ENCODE measurements around the gene SAPCD1. TPM values are rescaled to one million over a fixed set of nuclear protein-coding genes. Genes with fewer than 3 reads are reported as not detected.

Gene SAPCD1
- 13.0 and 13.2 TPM in 2 replicates for total RNA-seq (2014; rRNA removed; shearing (Covaris generic))

DNA sequence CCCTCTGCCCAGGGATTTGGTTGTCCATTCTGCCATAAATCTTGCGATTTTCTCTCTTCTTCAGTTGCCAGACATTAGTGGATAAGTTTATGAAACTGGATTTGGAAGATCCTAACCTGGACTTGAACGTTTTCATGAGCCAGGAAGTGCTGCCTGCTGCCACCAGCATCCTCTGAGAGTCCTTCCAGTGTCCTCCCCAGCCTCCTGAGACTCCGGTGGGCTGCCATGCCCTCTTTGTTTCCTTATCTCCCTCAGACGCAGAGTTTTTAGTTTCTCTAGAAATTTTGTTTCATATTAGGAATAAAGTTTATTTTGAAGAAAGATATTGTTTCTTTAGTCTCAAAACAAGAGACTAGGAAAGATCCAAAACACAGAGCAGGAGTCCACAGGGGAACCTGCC is at the start of gene SAPCD1:
TSS of gene SAPCD1 (plus strand) at position 301 of the 400 bp plus-strand sequence. CDS start 399 bp downstream, outside the sequence.

DNA sequence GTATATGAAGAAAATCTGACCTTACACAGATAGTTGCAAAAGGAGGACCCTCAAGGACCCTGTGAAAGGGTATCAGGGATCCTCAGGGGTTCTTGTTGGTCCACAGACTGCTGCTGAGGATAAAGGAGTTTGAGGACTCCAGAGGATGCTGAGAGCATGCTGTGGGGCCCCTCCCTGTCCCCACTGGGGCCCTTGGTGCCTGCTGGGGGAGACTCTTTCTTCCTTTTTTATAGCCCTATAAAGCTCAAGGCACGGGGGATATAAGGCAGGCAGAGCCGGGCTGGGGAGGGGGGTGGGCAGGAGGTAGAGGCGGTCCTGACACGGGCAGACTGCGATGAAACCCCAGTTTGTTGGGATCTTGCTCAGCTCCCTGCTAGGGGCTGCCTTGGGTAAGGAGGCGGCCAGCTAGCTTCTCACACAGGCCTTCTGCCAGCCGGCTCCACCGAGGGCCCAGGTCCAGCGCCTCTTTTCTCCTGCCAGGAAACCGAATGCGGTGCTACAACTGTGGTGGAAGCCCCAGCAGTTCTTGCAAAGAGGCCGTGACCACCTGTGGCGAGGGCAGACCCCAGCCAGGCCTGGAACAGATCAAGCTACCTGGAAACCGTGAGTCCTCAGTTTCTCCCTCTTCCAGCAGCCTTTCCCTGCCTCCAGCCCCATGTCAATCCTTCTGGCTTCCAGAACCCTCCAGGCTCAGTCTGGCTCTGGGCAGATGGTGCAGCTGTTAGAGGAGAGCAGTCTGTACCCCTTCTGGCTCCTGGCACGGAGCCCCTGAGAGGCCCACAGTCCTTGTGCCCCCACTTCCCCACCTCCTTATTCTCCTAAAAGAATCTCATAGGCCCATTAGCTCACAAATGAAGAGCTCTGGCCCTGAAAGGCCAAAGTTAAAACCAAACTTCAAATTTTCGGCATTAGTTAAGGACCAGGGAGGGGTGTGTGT is 47.2 kb upstream of the SAPCD1 start, which contains the start of gene LY6G6D:
TSS of gene LY6G6D (plus strand) at position 327 of the 937 bp plus-strand sequence. CDS start at position 335, 8 bp downstream.

DNA sequence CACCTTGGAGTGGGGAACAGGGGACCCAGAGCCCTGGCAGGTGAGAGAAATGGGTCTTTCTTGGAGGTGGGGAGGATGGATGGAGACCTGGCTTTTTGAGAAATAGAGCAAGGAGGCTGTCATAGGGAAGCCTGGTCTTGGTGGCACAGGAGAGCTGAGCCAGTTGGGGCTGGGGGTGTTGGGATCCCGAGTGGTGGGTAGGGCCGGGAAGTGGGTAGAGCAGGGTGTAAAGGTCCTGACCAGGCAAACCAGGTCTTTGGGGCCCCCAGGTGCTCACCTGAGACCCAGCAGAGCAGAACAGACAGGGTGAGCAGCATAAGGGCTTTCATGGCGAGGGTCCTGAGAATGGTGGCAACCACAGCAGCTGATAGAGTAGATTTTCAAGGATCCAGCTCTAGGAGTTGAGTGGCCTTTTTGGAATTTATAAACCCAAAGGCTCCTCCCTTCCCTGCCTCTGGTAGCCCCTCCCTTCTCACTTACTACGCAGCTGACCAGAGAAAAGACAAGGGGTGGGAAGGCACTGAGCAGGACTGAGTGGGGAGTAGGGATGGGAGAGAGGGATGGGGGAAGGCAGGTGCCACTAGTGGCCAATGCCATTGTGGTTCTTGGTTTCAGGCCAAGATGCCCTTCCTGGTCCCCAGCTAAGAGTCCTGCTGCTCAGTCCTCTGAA is 41.0 kb upstream of the SAPCD1 start, which contains the start of gene LY6G6C:
TSS of gene LY6G6C (minus strand) at position 396 of the 670 bp plus-strand sequence. CDS start at position 329, 67 bp downstream.

DNA sequence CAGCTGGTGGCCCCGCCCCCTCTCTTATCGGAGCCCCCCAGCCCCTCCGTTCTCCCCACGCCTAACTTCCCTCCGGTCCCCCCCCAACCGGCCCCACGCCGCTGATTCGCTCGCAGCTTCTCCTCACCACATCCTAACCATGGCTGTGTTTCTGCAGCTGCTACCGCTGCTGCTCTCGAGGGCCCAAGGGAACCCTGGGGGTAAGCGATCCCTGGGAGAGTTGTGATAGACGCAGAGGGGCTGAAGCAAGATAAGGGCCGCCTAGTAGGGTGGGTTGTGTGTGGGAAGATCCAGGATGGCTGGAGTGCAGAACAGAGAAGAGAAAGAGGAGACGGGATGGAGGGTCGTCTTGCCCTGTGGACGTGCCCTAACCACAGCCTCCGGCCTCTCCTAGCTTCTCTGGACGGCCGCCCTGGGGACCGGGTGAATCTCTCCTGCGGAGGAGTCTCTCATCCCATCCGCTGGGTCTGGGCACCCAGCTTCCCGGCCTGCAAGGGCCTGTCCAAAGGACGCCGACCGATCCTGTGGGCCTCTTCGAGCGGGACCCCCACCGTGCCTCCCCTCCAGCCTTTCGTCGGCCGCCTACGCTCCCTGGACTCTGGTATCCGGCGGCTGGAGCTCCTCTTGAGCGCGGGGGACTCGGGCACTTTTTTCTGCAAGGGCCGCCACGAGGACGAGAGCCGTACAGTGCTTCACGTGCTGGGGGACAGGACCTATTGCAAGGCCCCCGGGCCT is 39.0 kb upstream of the SAPCD1 start, which contains the start of gene MPIG6B:
TSS of gene MPIG6B (plus strand) at position 129 of the 735 bp plus-strand sequence. CDS start at position 140, 11 bp downstream.

DNA sequence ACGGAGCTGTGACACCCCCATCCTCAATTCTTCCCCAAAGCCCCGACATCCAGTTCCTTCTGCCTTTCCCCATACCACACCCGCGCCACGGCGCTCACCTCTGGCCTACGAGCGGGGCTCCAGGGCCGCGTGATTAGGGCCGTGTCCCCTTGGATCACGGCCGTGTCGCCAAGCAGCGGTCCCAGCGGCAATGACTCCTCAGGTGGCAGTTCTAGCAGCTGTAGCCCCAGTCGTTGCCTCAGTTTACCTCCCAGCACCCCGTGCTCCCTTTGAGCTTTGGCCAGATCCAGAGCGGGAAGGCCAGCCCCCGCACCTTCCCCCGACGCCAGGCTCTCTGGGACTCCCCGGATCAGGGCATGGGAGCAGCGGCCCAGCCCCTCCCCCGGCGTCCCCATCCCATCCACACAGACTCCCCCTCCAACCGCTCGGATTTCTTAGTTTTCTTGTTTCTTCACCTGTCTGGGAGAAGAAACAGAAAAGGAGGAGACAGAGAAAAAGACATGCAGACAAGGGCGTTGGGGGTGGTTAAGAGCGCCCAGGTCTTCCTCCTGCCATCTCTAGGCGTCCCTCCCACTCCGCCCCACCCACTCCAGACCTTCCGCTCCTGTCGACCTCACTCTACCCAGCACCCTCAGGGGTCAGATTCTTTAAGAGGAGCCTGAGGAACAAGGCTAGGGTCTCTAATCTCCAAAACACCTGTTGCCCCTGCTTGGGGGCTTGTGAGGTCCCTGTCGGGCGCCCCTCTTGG is 33.5 kb upstream of the SAPCD1 start, which contains the start of gene DDAH2:
TSS of gene DDAH2 (minus strand) at position 533 of the 748 bp plus-strand sequence. CDS start at position 395, 138 bp downstream.

DNA sequence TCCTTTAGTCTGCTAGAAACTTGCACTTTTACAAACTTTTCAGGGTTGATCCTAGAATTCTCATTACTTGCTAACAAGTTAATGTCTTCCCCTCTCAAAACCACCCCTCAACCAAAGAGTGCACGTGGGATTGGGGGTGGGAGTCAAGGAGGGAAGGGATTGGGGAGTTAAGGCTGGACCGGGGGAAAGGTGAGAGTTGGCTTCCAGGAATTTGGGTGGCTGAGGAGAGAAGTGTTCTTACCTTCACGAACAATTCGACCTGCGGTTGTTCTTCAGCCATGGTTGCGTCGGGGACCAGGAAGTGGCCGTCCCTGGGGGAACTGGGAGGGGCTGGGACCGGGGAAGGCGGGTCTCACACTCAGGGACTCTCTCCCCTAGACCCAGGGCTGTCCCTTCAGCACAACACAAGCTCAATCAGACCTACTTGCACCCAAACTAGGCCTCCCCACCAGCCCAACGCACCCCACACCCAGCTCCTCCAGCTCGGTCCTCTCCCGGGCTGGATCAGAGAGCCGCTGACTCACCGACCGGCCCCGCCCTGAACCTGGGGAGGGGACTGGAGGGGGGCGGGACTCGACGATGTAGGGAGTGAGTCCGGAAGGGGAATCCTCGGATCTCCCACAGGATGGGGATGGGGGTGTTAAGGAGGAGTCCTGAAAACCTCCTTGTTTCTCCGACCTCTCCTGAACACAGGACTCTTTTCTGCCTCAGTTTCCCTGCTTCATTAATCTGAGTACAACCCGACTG is 26.3 kb upstream of the SAPCD1 start, which contains the start of gene CLIC1:
TSS of gene CLIC1 (minus strand) at position 510 of the 747 bp plus-strand sequence. CDS start at position 280, 230 bp downstream.

DNA sequence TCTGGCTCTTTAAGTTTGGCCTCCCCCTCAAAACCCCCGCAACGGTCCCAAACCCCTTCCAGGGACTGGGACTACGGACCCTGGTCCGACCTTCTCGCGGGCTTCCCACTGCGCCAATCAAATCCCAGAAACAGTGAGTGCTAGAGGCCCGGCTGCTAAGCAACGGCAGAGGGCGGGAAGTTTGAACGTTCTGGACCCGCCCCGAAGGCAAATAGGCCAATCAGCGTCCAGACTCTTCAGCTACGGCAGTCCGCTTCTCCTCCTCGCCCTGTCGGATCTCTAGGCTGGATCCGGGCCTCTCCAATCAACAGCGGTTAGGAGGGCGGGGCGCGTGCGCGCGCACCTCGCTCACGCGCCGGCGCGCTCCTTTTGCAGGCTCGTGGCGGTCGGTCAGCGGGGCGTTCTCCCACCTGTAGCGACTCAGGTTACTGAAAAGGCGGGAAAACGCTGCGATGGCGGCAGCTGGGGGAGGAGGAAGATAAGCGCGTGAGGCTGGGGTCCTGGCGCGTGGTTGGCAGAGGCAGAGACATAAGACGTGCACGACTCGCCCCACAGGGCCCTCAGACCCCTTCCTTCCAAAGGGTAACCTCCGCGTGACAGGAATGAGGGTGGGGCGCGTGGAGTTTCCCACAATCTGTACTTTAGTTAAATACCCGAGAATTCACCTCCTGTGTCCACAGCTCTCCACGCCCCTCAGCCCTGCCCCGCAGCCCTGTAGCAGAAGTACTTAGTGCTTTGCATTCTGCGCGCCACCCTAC is 22.6 kb upstream of the SAPCD1 start, which contains the start of gene MSH5:
TSS of gene MSH5 (plus strand) at position 367 of the 758 bp plus-strand sequence. CDS start 462 bp downstream, outside the sequence.

DNA sequence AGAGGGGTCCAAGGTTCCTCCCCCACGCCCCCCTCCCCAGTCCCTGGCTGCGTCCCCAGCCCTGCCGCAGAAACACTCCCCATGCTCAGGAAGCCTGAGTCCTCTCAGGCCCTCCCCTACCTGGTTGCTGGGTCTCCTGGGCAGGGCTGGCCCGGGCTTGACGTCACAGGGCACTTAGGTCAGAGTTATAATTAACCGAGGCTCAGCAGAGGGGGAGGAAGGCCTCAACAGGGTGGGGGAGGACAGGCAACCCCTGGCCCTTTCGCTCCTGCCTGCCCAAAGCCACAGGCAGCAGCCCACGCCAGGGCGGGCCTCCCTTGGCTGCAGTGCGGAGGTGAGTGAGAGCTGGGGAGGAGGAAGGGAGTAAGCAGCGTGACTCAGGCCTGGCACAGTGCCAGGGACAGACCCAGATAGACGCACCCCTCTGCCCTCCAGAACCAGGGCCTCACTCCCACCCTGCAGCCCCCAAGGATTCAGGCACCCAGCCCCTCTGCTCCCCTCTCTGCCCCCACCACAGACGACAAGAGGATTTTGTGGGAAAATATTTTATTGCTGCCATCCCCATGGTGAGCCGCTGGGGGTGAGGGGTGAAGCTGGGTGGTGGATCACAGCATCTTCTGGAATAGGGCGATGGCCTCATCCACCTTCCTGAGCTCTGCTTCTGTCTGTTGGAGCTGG is 14.7 kb downstream of the SAPCD1 start, which contains the start of gene VWA7:
TSS of gene VWA7 (minus strand) at position 340 of the 678 bp plus-strand sequence. CDS start 549 bp downstream, outside the sequence.

DNA sequence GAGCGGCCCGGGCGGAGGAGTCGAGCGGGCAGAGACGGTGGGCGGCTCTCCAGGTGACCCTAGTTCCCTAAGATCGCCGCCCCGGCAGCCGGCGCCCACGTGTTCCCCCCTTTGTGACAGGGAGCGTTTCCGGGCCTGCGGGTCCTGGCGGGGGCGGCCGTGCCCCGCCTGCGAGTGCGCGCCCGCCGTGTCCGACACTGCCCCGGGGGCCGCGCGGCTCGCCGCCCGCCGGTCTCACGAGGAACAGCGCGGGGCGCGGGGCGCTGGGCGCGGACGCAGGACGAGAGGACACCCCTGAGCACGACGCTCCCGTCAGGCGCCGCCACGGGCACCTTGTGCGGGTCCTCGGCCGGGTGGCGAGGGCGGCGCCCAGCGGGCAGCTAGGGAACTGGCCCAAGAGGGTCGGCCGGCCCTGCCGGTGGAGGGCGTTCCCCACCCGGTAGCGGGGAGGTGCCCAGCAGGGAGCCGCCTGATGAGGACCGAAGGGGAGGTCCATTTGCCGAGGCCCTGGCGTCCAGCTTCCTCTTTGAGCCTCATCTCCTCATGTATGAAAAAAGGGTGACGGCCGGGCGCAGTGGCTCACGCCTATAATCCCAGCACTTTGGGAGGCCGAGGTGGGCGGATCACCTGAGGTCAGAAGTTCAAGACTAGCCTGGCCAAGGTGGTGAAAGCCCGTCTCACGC is 33.3 kb downstream of the SAPCD1 start, which contains the start of gene VARS1:
TSS of gene VARS1 (minus strand) at position 137 of the 683 bp plus-strand sequence. CDS start 535 bp downstream, outside the sequence.

DNA sequence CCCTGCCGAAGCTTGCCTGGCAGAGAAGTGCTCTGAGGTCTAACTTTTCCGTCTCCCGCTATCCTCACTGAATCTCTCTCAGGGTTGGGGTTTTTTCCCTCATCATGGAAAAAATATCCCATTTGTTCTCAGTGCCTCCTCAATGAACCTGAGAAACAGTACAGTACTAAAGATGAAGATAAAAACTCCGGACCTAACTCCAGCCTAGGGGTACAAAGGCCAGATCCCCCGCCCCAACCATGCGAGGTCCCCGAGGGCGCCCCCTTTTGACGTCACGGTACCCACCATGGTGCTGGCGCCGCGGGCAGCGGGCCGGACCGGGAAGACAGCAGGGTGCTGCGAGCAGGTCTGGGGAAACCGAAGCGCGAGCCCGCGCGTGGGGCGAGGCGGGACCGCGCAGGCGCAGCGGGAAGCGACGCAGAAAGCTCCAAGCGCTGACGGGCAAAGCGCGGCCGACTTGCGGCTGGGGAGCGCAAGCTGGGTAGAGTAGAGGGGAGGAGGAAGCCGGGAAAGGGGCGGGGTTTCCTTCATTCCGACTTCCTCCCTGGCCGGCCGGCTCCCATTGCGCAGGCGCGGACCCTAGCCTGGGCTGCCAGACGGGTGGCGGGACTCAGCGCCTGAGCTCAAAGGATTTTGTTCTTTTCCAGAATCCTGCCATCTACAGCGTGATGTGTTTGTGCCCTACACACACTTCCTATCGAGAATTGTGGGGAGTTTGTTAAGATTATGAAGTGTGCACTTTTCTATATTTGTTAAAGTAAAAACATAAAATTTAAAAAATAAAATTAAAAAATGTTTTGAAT is 44.2 kb downstream of the SAPCD1 start, which contains the start of gene LSM2:
TSS of gene LSM2 (minus strand) at position 497 of the 803 bp plus-strand sequence. CDS start at position 288, 209 bp downstream.

Small RNAs within 50 kb of the gene (small RNA-seq; reads per million reads assigned to genes)
- gene LY6G6D (not detected), gene MSH5-SAPCD1 (not detected), gene RF00019 (not detected), gene RNU6-850P (not detected), gene SAPCD1 (not detected)

Other genes starting within 250 kb of the SAPCD1 start
- gene MCCD1, start 233.7 kb upstream of the SAPCD1 start, total RNA-seq (2014; rRNA removed; shearing (Covaris generic)): not detected in 2 replicates
- gene DDX39B, start 220.7 kb upstream of the SAPCD1 start, total RNA-seq (2014; rRNA removed; shearing (Covaris generic)): 495 and 540 TPM in 2 replicates
- gene ATP6V1G2, start 216.0 kb upstream of the SAPCD1 start, total RNA-seq (2014; rRNA removed; shearing (Covaris generic)): 0.26 and 1.9 TPM in 2 replicates
- gene NFKBIL1, start 215.0 kb upstream of the SAPCD1 start, total RNA-seq (2014; rRNA removed; shearing (Covaris generic)): 32.6 and 37.2 TPM in 2 replicates
- not detected in 2 replicates for gene LTA, start 190.4 kb upstream of the SAPCD1 start, total RNA-seq (2014; rRNA removed; shearing (Covaris generic))
- 0.19 TPM in 1 of 2 replicates, not detected in the other for gene TNF, start 187.1 kb upstream of the SAPCD1 start, total RNA-seq (2014; rRNA removed; shearing (Covaris generic))
- gene LTB, start 180.2 kb upstream of the SAPCD1 start, total RNA-seq (2014; rRNA removed; shearing (Covaris generic)): not detected in 2 replicates
- gene LST1, start 176.4 kb upstream of the SAPCD1 start, total RNA-seq (2014; rRNA removed; shearing (Covaris generic)): not detected in 2 replicates
- gene NCR3, start 169.7 kb upstream of the SAPCD1 start, total RNA-seq (2014; rRNA removed; shearing (Covaris generic)): not detected in 2 replicates
- gene AIF1, start 147.4 kb upstream of the SAPCD1 start, total RNA-seq (2014; rRNA removed; shearing (Covaris generic)): not detected in 2 replicates
- 90.3 and 94.7 TPM in 2 replicates for gene PRRC2A, start 141.9 kb upstream of the SAPCD1 start, total RNA-seq (2014; rRNA removed; shearing (Covaris generic))
- gene BAG6, start 110.0 kb upstream of the SAPCD1 start, total RNA-seq (2014; rRNA removed; shearing (Covaris generic)): 209 and 229 TPM in 2 replicates
- 0.19 and 2.5 TPM in 2 replicates for gene APOM, start 106.8 kb upstream of the SAPCD1 start, total RNA-seq (2014; rRNA removed; shearing (Covaris generic))
- gene C6orf47, start 101.9 kb upstream of the SAPCD1 start, total RNA-seq (2014; rRNA removed; shearing (Covaris generic)): 17.9 and 18.9 TPM in 2 replicates
- 31.7 and 40.6 TPM in 2 replicates for gene GPANK1, start 97.7 kb upstream of the SAPCD1 start, total RNA-seq (2014; rRNA removed; shearing (Covaris generic))
- gene CSNK2B, start 96.6 kb upstream of the SAPCD1 start, total RNA-seq (2014; rRNA removed; shearing (Covaris generic)): 129 and 169 TPM in 2 replicates
- 1.7 and 3.4 TPM in 2 replicates for gene LY6G5B, start 92.7 kb upstream of the SAPCD1 start, total RNA-seq (2014; rRNA removed; shearing (Covaris generic))
- 0.94 TPM in 1 of 2 replicates, not detected in the other for gene LY6G5C, start 81.6 kb upstream of the SAPCD1 start, total RNA-seq (2014; rRNA removed; shearing (Covaris generic))
- gene ABHD16A, start 59.3 kb upstream of the SAPCD1 start, total RNA-seq (2014; rRNA removed; shearing (Covaris generic)): 25.7 and 26.1 TPM in 2 replicates
- not detected in 2 replicates for gene LY6G6F, start 55.8 kb upstream of the SAPCD1 start, total RNA-seq (2014; rRNA removed; shearing (Covaris generic))
- gene LY6G6D, start 47.3 kb upstream of the SAPCD1 start, total RNA-seq (2014; rRNA removed; shearing (Covaris generic)): not detected in 2 replicates
- not detected in 2 replicates for gene LY6G6C, start 40.9 kb upstream of the SAPCD1 start, total RNA-seq (2014; rRNA removed; shearing (Covaris generic))
- not detected in 2 replicates for gene MPIG6B, start 39.3 kb upstream of the SAPCD1 start, total RNA-seq (2014; rRNA removed; shearing (Covaris generic))
- gene DDAH2, start 33.4 kb upstream of the SAPCD1 start, total RNA-seq (2014; rRNA removed; shearing (Covaris generic)): 25.3 and 28.6 TPM in 2 replicates
- gene CLIC1, start 26.1 kb upstream of the SAPCD1 start, total RNA-seq (2014; rRNA removed; shearing (Covaris generic)): 484 and 511 TPM in 2 replicates
- gene MSH5, start 22.7 kb upstream of the SAPCD1 start, total RNA-seq (2014; rRNA removed; shearing (Covaris generic)): 14.9 and 36.7 TPM in 2 replicates
- 0.34 TPM in 2 replicates for gene VWA7, start 14.7 kb downstream of the SAPCD1 start, total RNA-seq (2014; rRNA removed; shearing (Covaris generic))
- 57.3 and 58.7 TPM in 2 replicates for gene VARS1, start 33.1 kb downstream of the SAPCD1 start, total RNA-seq (2014; rRNA removed; shearing (Covaris generic))
- gene LSM2, start 44.3 kb downstream of the SAPCD1 start, total RNA-seq (2014; rRNA removed; shearing (Covaris generic)): 39.2 and 40.2 TPM in 2 replicates
- 0.11 and 0.50 TPM in 2 replicates for gene HSPA1L, start 52.6 kb downstream of the SAPCD1 start, total RNA-seq (2014; rRNA removed; shearing (Covaris generic))
- 37.6 and 43.8 TPM in 2 replicates for gene HSPA1A, start 52.9 kb downstream of the SAPCD1 start, total RNA-seq (2014; rRNA removed; shearing (Covaris generic))
- 32.0 and 46.5 TPM in 2 replicates for gene HSPA1B, start 65.1 kb downstream of the SAPCD1 start, total RNA-seq (2014; rRNA removed; shearing (Covaris generic))
- gene NEU1, start 100.2 kb downstream of the SAPCD1 start, total RNA-seq (2014; rRNA removed; shearing (Covaris generic)): 15.9 and 16.8 TPM in 2 replicates
- 0.37 TPM in 1 of 2 replicates, not detected in the other for gene SLC44A4, start 116.3 kb downstream of the SAPCD1 start, total RNA-seq (2014; rRNA removed; shearing (Covaris generic))
- 29.6 and 34.8 TPM in 2 replicates for gene EHMT2, start 135.0 kb downstream of the SAPCD1 start, total RNA-seq (2014; rRNA removed; shearing (Covaris generic))
- gene ZBTB12, start 139.4 kb downstream of the SAPCD1 start, total RNA-seq (2014; rRNA removed; shearing (Covaris generic)): 5.6 and 6.4 TPM in 2 replicates
- 0.15 TPM in 1 of 2 replicates, not detected in the other for gene C2, start 165.1 kb downstream of the SAPCD1 start, total RNA-seq (2014; rRNA removed; shearing (Covaris generic))
- gene CFB, start 183.4 kb downstream of the SAPCD1 start, total RNA-seq (2014; rRNA removed; shearing (Covaris generic)): 0.60 and 1.6 TPM in 2 replicates
- 134 and 146 TPM in 2 replicates for gene NELFE, start 196.3 kb downstream of the SAPCD1 start, total RNA-seq (2014; rRNA removed; shearing (Covaris generic))
- gene SKIC2, start 196.5 kb downstream of the SAPCD1 start, total RNA-seq (2014; rRNA removed; shearing (Covaris generic)): 63.1 and 63.8 TPM in 2 replicates
- 19.4 and 23.9 TPM in 2 replicates for gene DXO, start 209.5 kb downstream of the SAPCD1 start, total RNA-seq (2014; rRNA removed; shearing (Covaris generic))
- 0.94 and 2.3 TPM in 2 replicates for gene C4A, start 219.4 kb downstream of the SAPCD1 start, total RNA-seq (2014; rRNA removed; shearing (Covaris generic))